ENCODE measurements around the gene FAM151B. TPM values are rescaled to one million over a fixed set of nuclear protein-coding genes. Genes with fewer than 3 reads are reported as not detected.

Gene FAM151B
- total RNA-seq, 1 experiment from 2014 or later, result 0.72 TPM

GRCh38 chr5:80592105-80592504, 104.2 kb downstream of the FAM151B start:
- H4K20me1 ChIP-seq (ENCODE audit: control insufficient read depth, insufficient read depth, insufficient read length), result no peaks in the 10 kb centered on the region
- H3K4me1 ChIP-seq (ENCODE audit: insufficient read depth, low read length), result no peaks in the 10 kb centered on the region
- no peaks in the 10 kb centered on the region for H3K9me3 ChIP-seq (ENCODE audit: control insufficient read depth, low read depth, low read length)
- no peak overlapping the region for H2BK20ac ChIP-seq (ENCODE audit: low read depth, low read length, poor library complexity, severe bottlenecking)
- H4K8ac ChIP-seq (replicated peaks; ENCODE audit: insufficient read length, low read depth, low read length), result no peak overlapping the region
- no peak overlapping the region for H3K4me2 ChIP-seq (ENCODE audit: insufficient read depth, insufficient read length, low read length)
- H3K23ac ChIP-seq (ENCODE audit: insufficient read length, low read depth, low read length), result no peak overlapping the region
- H3K79me2 ChIP-seq (ENCODE audit: insufficient read depth, low read length), result no peaks in the 10 kb centered on the region
- TF ChIP-seq CTCF (conservative IDR thresholded peaks at IDR 0.05), result no peak
- H3K14ac ChIP-seq (ENCODE audit: insufficient read depth, low read length), result no peak overlapping the region
- Mint-ChIP-seq H3K4me3 (no peak overlapping the region), H3K27ac (no peak overlapping the region; a peak in 1 of 7 replicates), H3K4me1 (peaks cover 3 to 5% of the 10 kb centered on the region in 2 experiments), H3K9me3 (no peaks in the 10 kb centered on the region), H3K27me3 (ENCODE audit: low read depth) (no peaks in the 10 kb centered on the region), H3K36me3 (ENCODE audit: insufficient read depth in 1 of 3, low read depth in 3 of 3) (no peaks in the 10 kb centered on the region)
- no CpG with 5 or more reads among the region's 1 CpG for WGBS (ENCODE audit: extremely low coverage, insufficient read length, low lambda C conversion rate)
- no peaks in the 10 kb centered on the region for H3K27me3 ChIP-seq (ENCODE audit: insufficient read depth, low read length)
- H2BK120ac ChIP-seq (ENCODE audit: low read depth, low read length, poor library complexity, severe bottlenecking), result no peak overlapping the region
- H3K4ac ChIP-seq (ENCODE audit: low read depth, low read length), result no peak overlapping the region
- no peak for DNase-seq
- no peak overlapping the region for H2AK5ac ChIP-seq (ENCODE audit: insufficient read length, low read length)
- H3K56ac ChIP-seq (ENCODE audit: insufficient read length, low read depth, low read length), result no peak overlapping the region
- H2AFZ ChIP-seq (ENCODE audit: low read length), result no peak overlapping the region
- H2BK12ac ChIP-seq (ENCODE audit: insufficient read length, low read depth, low read length), result no peak overlapping the region
- H3K23me2 ChIP-seq (ENCODE audit: insufficient read length, low read depth, low read length, poor library complexity, severe bottlenecking), result no peaks in the 10 kb centered on the region
- H2BK15ac ChIP-seq (ENCODE audit: low read depth, low read length), result no peak overlapping the region
- no peak overlapping the region for H3T11ph ChIP-seq (ENCODE audit: low read length)
- no peak overlapping the region for H3K27ac ChIP-seq (ENCODE audit: insufficient read length, low read depth, low read length)
- no peak overlapping the region for H4K91ac ChIP-seq (ENCODE audit: insufficient read length, low read depth, low read length)
- no peak overlapping the region for H3K18ac ChIP-seq (ENCODE audit: insufficient read length, low read depth, low read length)
- H3K79me1 ChIP-seq (ENCODE audit: insufficient read depth, low read depth, low read length, poor library complexity, severe bottlenecking), result no peaks in the 10 kb centered on the region
- H4K5ac ChIP-seq (ENCODE audit: insufficient read length, low read depth, low read length), result no peak overlapping the region
- no peak overlapping the region for H2BK5ac ChIP-seq (ENCODE audit: insufficient read length, low read length)
- H3K9ac ChIP-seq (ENCODE audit: extremely low read depth, insufficient read length, low read length), result no peak overlapping the region

Other genes with a start within 250 kb of the FAM151B start
- 52.3 and 54.7 TPM in 2 replicates for gene SERINC5, start 232.1 kb upstream of the FAM151B start, total RNA-seq (2021)
- gene SPZ1, start 168.1 kb upstream of the FAM151B start, total RNA-seq (2021), result not detected in 2 replicates
- gene ZFYVE16, start 80.0 kb upstream of the FAM151B start, total RNA-seq (2021), result 20.5 and 21.9 TPM in 2 replicates
- gene ANKRD34B, start 82.2 kb downstream of the FAM151B start, total RNA-seq (2021), result 0.70 and 0.72 TPM in 2 replicates
- gene MSH3, start 166.6 kb downstream of the FAM151B start, total RNA-seq (2021), result 16.7 and 17.3 TPM in 2 replicates
- gene DHFR, start 166.9 kb downstream of the FAM151B start, total RNA-seq (2021), result 70.6 and 72.2 TPM in 2 replicates